ENCODE data around the gene ZNHIT3. TPM values are rescaled to one million over a fixed set of nuclear protein-coding genes. Genes with fewer than 3 reads are reported as not detected.

Gene ZNHIT3
- total and polyA plus RNA-seq, 2 of the 4 experiments (the other 2 are of a cell fraction): 27.8 to 52.3 TPM

DNA sequence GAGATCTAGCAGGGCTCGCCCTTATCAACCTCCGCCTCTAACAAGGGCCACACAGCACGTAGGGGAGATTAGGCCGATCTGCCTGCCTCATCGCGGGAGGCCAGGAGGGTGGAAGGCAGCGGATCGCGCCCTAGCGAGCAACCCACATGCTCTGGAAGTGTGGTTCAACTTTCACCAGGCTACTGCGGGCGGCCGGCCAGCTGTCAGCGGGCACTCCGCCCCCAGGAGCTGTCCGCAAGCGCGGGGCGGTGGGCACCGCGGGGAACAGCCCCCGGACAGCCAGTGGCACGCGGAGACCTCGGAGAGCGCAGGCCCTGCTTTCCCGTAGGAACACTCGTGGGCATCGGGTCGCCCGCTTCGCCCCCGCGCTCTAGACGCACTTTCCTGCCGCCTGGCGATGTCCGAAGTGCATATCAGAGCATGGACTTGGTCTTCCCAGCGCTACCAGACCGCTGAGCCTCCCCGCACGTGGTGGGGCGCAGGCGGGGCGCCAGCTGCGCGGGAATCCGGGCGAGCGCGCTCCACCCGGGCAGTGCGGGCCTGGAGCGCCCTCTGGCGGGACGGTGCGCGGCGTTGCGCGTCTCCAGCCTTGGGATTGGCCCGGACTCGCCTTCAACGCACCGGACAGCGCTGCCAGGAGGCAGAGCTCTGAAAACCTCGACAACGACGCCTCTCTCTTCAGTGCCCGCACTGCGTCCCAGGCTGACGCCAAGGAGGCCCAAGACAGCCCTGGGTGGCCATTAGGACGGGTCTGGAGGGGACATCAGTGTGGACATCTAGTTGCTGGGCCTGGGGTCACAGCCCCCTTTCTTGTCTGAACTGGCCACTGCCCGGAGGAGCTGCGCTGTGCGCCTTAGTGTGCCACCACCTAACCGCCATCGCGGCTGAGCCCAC is 3.6 kb upstream of the ZNHIT3 start:
- TF ChIP-seq MAZ (IDR thresholded peaks at IDR 0.05; ENCODE audit: borderline replicate concordance, low read depth, low read length): peak; percentile 59; the same call in 1 of the 2 replicates
- TF ChIP-seq RCOR1 (IDR thresholded peaks at IDR 0.05; ENCODE audit: insufficient replicate concordance, low read length): no peak
- TF ChIP-seq RAD21 (IDR thresholded peaks at IDR 0.05; ENCODE audit: low read length): peak; percentile 80
- TF ChIP-seq RFX5 (IDR thresholded peaks at IDR 0.05; ENCODE audit: low read depth, low read length): no peak
- TF ChIP-seq FOS (IDR thresholded peaks at IDR 0.05; ENCODE audit: low read depth, low read length): no peak
- TF ChIP-seq, protein P1, sequence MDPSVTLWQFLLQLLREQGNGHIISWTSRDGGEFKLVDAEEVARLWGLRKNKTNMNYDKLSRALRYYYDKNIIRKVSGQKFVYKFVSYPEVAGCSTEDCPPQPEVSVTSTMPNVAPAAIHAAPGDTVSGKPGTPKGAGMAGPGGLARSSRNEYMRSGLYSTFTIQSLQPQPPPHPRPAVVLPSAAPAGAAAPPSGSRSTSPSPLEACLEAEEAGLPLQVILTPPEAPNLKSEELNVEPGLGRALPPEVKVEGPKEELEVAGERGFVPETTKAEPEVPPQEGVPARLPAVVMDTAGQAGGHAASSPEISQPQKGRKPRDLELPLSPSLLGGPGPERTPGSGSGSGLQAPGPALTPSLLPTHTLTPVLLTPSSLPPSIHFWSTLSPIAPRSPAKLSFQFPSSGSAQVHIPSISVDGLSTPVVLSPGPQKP (IDR thresholded peaks at IDR 0.05; ENCODE audit: borderline replicate concordance, low read depth, low read length): no peak
- peak; percentile 82 for TF ChIP-seq USF2 (IDR thresholded peaks at IDR 0.05; ENCODE audit: low read depth, low read length)
- TF ChIP-seq, protein P2, sequence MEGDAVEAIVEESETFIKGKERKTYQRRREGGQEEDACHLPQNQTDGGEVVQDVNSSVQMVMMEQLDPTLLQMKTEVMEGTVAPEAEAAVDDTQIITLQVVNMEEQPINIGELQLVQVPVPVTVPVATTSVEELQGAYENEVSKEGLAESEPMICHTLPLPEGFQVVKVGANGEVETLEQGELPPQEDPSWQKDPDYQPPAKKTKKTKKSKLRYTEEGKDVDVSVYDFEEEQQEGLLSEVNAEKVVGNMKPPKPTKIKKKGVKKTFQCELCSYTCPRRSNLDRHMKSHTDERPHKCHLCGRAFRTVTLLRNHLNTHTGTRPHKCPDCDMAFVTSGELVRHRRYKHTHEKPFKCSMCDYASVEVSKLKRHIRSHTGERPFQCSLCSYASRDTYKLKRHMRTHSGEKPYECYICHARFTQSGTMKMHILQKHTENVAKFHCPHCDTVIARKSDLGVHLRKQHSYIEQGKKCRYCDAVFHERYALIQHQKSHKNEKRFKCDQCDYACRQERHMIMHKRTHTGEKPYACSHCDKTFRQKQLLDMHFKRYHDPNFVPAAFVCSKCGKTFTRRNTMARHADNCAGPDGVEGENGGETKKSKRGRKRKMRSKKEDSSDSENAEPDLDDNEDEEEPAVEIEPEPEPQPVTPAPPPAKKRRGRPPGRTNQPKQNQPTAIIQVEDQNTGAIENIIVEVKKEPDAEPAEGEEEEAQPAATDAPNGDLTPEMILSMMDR (conservative IDR thresholded peaks at IDR 0.05; ENCODE audit: low read depth, low read length): peak; percentile 96
- TF ChIP-seq MXI1 (IDR thresholded peaks at IDR 0.05; ENCODE audit: borderline replicate concordance, low read depth, low read length): peak; percentile 92
- peak; percentile 65 for TF ChIP-seq SMC3 (IDR thresholded peaks at IDR 0.05; ENCODE audit: low read depth, low read length)
- TF ChIP-seq POLR2A (IDR thresholded peaks at IDR 0.05; ENCODE audit: low read depth, low read length): no peak
- TF ChIP-seq BHLHE40 (IDR thresholded peaks at IDR 0.05; ENCODE audit: low read depth, low read length): peak; percentile 61; the same call in 1 of the 2 replicates
- CTCF ChIA-PET: interaction anchor here (0.5 to 1.0 kb wide), 8 partner anchors 12 to 1348 kb away, joined by 3 to 4 read pairs (median 3); no protein-coding TSS in a partner anchor
- ATAC-seq (ENCODE audit: low read depth): peak; percentile 83
- Histone ChIP-seq H2BK20ac (ENCODE audit: low read depth, low read length) (no peak overlapping the region), H3K56ac (ENCODE audit: extremely low read depth, insufficient read depth, low read length) (no peak overlapping the region), H4K8ac (ENCODE audit: low read depth in 2 of 2, low read length in 2 of 2) (peak overlapping the region in 1 of 2 experiments; percentile 51; a peak in 1 of 4 replicates), H3K36me3 (ENCODE audit: control insufficient read depth, insufficient read depth, low read length) (no peaks in the 10 kb centered on the region), H2AFZ (replicated peaks; ENCODE audit: low read length, poor library complexity) (peak overlapping the region; percentile 92), H3K23ac (ENCODE audit: low read depth, low read length) (no peak overlapping the region), H2BK15ac (ENCODE audit: low read depth, low read length) (no peak overlapping the region), H3K9ac (ENCODE audit: low read depth, low read length) (no peak overlapping the region), H2BK120ac (ENCODE audit: low read depth, low read length) (peak overlapping the region; percentile 68; the same call in 1 of the 2 replicates), H4K5ac (ENCODE audit: low read depth, low read length) (no peak overlapping the region), H3K27me3 (ENCODE audit: control insufficient read depth, insufficient read depth, low read length) (peaks cover 7% of the 10 kb centered on the region; the same call in 1 of the 2 replicates), H3K9me1 (ENCODE audit: insufficient read depth, low read length) (0 out of 2 replicates have a peak, but pooled peaks cover 9% of the 10 kb centered on the region), H4K20me1 (ENCODE audit: insufficient read depth, low read length) (no peaks in the 10 kb centered on the region), H2AK5ac (ENCODE audit: low read depth, low read length) (no peak overlapping the region), H3K27ac (ENCODE audit: insufficient read depth, low read length) (no peak overlapping the region), H3K79me1 (ENCODE audit: low read depth in 1 of 2, low read length in 2 of 2) (peaks cover 5 to 9% of the 10 kb centered on the region in 2 experiments; a peak in 1 of 4 replicates), H4K91ac (ENCODE audit: insufficient read depth, low read depth, low read length) (no peak overlapping the region), H3K4me1 (ENCODE audit: control insufficient read depth, insufficient read depth, low read length) (0 out of 2 replicates have a peak, but pooled peaks cover 1% of the 10 kb centered on the region), H3K14ac (replicated peaks; ENCODE audit: low read depth, low read length) (no peak overlapping the region), H3K9me3 (ENCODE audit: control insufficient read depth, insufficient read depth, low read length) (no peaks in the 10 kb centered on the region), H2AK9ac (replicated peaks; ENCODE audit: low read depth, low read length, poor library complexity) (peak overlapping the region; percentile 34), H3K4me2 (ENCODE audit: low read depth, low read length) (peak overlapping the region; percentile 85), H2BK5ac (ENCODE audit: low read depth, low read length, poor library complexity, severe bottlenecking) (no peak overlapping the region), H3K18ac (ENCODE audit: low read depth, low read length) (no peak overlapping the region), H3K4me3 (ENCODE audit: insufficient read depth, low read depth, low read length) (peak overlapping the region; percentile 17; the same call in 1 of the 2 replicates), H3K4ac (ENCODE audit: low read depth, low read length) (no peak overlapping the region; the same call in 1 of the 2 replicates)
- 5% methylated on average over 26 of the region's 79 CpGs; no CpG with 5 or more reads in 1 of the 2 experiments for WGBS, 2 experiments (ENCODE audit: extremely low coverage in 2 of 2, insufficient read length in 1 of 2)
- in situ Hi-C loops (cut with MboI; ENCODE audit: low sequenced_read_pairs) (no loop called here), dilution Hi-C loops (cut with HindIII; ENCODE audit: low sequenced_read_pairs, unreplicated experiment) (no loop called here), intact Hi-C loops (cut with micrococcal nuclease) (loop anchor here (2.0 kb wide), 1 partner anchor 514 kb away; no protein-coding TSS in a partner anchor)
- no TSS peak for BruUV-seq (replicated peaks)
- POLR2A ChIA-PET (ENCODE audit: unreplicated experiment): no interaction called here
- peak; percentile 71 for DNase-seq

Data from IMR-90 (cell line).